Activated CD8-positive, alpha-beta T cell treated with anti-CD3 and anti-CD28 coated beads, Interleukin-2, amount 10 ng/mL, durations not matched to agents 7 days and 5 days (primary cell): ENCODE measurements around the gene CHID1. TPM values are rescaled to one million over a fixed set of nuclear protein-coding genes. Genes with fewer than 3 reads are reported as not detected.

Experiments used
- ATAC-seq: fragments of 150-1000 bp; cut with Tn5 transposase; one replicate; pipeline ENCODE4 v1.10.0; 2021; ENCODE audit warnings: moderate library complexity
- CTCF ChIA-PET: fragments of 350-600 bp; sonication (Branson Sonifier 250); formaldehyde crosslinking; loops from one replicate; lab custom pipeline; 2021; ENCODE audit warnings: antibody characterized with exemption; lab: Charles Lee
- POLR2A ChIA-PET: fragments of 350-600 bp; sonication (Branson Sonifier 250); formaldehyde crosslinking; loops from one replicate; lab custom pipeline; 2021; ENCODE audit warnings: antibody characterized with exemption; lab: Charles Lee
- DNase-seq: peaks from one replicate; pipeline ENCODE4 v3.0.0-alpha.2; 2020
- H3K27ac Mint-ChIP-seq: one replicate; pipeline ENCODE4 v1.8.0; 2021; ENCODE audit warnings: mild to moderate bottlenecking, mixed read lengths
- H3K27me3 Mint-ChIP-seq: one replicate; pipeline ENCODE4 v1.8.0; 2021; ENCODE audit warnings: low read depth, mixed read lengths
- H3K36me3 Mint-ChIP-seq: one replicate; pipeline ENCODE4 v1.8.0; 2021; ENCODE audit warnings: low read depth, mixed read lengths
- H3K4me1 Mint-ChIP-seq: one replicate; pipeline ENCODE4 v1.8.0; 2021; ENCODE audit warnings: low read depth, mixed read lengths
- H3K4me3 Mint-ChIP-seq: one replicate; pipeline ENCODE4 v1.8.0; 2021; ENCODE audit warnings: mild to moderate bottlenecking, mixed read lengths
- H3K9me3 Mint-ChIP-seq: one replicate; pipeline ENCODE4 v1.8.0; 2022; ENCODE audit warnings: mixed read lengths; ENCODE audit not compliant: insufficient read depth
- total RNA-seq, 2 experiments: library from RNA; stranded (reverse); gene quantifications; one replicate each; pipeline ENCODE4 v1.2.3, GENCODE V29; 2021

The CHID1 gene
- total RNA-seq, 2 experiments from 2014 or later = 46.1 to 48.4 TPM

DNA sequence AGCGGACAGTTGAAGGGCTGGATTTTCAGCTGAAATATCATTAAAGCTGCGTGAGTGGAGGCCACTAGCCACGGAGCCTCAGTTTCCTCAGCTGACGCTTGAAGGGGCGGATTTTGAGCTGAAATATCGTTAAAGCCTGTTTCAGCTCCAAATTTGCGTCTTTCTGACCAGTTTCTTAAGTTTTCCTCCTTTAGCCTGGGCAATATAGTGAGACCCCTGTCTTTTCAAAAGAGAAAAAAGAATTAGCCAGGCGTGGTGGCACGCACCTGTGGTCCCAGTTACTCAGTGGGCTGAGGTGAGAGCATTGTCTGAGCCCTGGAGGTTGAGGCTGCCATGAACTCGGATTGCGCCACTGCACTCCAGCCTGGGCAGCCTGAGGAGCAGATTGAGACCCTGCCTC, 18.8 kb upstream of the CHID1 start:
- DNase-seq (no peak), ATAC-seq (no peak)
- peaks cover 10% of the 10 kb centered on the region for H3K36me3 Mint-ChIP-seq
- ChIA-PET CTCF (interaction anchor here (0.8 to 2.0 kb wide), 2 partner anchors 69 to 121 kb away, joined by 3 to 7 read pairs; no protein-coding TSS in a partner anchor), POLR2A (no interaction called here)
- peaks cover 48% of the 10 kb centered on the region for H3K4me1 Mint-ChIP-seq
- H3K27me3 Mint-ChIP-seq = no peaks in the 10 kb centered on the region
- no peaks in the 10 kb centered on the region for H3K9me3 Mint-ChIP-seq
- H3K27ac Mint-ChIP-seq = no peak overlapping the region
- no peak overlapping the region for H3K4me3 Mint-ChIP-seq

DNA sequence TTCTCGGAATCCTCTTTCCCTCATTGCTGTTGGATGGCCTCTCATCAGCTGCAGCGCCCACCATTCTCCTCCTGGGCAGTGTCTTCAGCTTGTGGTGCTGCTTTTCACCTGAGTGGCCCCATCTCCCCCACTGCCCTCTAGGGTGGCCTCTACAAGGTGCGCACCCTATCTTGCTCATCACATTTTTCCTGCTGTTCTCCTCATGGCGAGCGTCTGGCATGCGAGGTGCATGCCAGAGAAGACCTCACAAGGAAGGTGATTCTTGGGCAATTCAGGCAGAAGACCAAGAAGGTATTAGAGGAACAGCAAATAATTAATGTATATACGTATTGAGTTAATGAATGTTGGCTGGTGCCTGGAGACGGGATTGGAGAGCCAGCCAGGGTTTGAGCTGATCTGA, 18.2 kb upstream of the CHID1 start:
- no peak for ATAC-seq
- CTCF ChIA-PET = interaction anchor here (1.1 to 2.0 kb wide), 2 partner anchors 9 to 122 kb away, joined by 3 to 7 read pairs; no protein-coding TSS in a partner anchor
- Mint-ChIP-seq H3K4me3 (no peak overlapping the region), H3K4me1 (peaks cover 47% of the 10 kb centered on the region), H3K27ac (no peak overlapping the region), H3K36me3 (peaks cover 10% of the 10 kb centered on the region), H3K27me3 (no peaks in the 10 kb centered on the region), H3K9me3 (no peaks in the 10 kb centered on the region)
- no peak for DNase-seq
- POLR2A ChIA-PET = no interaction called here

DNA sequence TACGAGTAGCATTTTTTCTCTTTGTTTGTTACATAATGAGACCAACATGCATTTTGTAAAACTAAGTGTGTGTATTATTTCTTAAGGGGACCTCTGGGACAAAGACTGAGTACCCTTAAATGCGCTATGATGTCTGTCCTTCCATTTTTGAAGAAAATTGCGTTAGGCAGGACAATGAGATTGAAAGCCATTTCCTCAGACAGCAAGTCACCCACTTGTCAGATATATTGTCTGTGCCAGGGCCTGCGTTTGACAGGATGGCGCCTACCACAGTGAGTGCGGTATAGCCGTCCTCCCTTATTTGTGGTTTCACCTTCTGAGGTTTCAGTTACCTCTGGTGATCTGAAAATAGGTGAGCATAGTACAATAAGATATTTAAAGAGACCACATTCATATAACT, 17.3 kb upstream of the CHID1 start:
- ATAC-seq (peak; percentile 54), DNase-seq (peak; percentile 71)
- POLR2A ChIA-PET = no interaction called here
- Mint-ChIP-seq H3K27me3 (no peaks in the 10 kb centered on the region), H3K4me3 (peak overlapping the region; percentile 78), H3K27ac (peak overlapping the region; percentile 75), H3K36me3 (peaks cover 10% of the 10 kb centered on the region), H3K9me3 (no peaks in the 10 kb centered on the region), H3K4me1 (peaks cover 41% of the 10 kb centered on the region)
- CTCF ChIA-PET = interaction anchor here (1.1 to 2.0 kb wide), 2 partner anchors 10 to 123 kb away, joined by 3 to 7 read pairs; no protein-coding TSS in a partner anchor

DNA sequence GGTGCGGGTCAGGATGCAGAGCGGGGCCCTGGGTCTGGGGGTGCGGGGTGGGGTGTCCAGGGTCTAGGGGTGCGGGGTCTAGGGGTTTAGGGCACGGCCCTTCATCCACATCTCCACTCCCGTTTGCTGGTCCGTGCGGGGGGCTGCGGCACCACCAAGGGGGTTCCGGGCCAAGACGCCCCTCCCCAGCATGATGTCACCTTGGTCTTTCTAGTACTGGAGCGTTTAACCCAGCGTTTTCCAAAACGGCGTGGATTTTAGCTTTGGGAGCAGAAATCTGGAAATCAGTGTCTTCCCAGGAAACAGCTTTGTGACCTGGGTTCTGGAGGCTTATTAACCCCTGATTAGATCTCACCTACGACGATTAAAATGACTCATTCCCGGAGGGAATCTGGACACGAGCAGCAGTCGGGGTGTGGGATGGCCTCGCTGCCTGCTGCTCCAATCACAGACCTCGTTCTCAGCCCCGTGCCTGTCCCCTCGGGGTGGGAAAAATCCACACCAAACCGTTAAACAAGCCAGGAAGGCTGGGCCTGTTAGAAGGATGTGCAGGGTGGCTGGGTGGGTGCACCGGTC, 15.8 kb upstream of the CHID1 start:
- POLR2A ChIA-PET = no interaction called here

DNA sequence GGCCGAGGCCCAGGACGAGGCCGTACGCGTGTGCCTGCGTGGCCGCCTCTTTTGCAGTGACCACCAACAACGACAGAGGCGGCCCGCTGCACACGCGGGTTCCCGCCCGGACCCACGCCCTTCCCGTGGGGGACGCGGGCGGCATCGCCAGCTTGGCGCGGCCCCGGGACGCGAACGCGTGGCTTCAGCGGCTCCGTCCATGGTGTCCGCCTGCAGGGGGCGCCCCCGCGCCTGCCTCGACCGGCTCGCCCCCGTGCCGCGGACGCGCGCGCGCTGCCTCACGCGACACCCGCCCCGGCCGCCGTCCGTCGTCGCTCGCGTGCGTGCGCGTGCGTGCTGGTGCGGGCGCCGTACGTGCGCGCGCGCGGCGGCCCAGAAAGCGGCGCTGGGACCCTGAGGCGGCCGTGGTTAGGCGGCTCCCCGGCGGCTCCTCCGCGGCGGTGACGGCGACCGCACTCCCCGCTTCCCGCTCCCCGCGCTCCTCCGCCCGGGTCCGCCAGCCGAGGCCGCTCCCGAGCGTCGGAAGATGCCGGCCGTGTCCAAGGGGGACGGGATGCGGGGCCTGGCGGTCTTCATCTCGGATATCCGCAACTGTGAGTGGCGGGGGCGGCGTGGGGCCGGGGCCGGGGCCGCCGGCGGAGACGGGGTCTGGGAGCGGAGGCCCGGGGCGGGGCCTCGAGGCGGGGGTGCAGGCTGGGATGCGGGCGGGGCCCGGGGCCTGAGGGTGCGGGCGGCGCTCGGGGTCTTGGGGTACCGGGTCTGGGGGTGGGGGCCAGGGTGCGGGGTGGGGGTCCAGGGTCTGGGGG, 15.1 kb upstream of the CHID1 start, which contains the start of gene AP2A2:
AP2A2 (plus strand) TSS at position 375 of the 806 bp plus-strand sequence; CDS start at position 527, 152 bp downstream.
- peak; percentile 89 for DNase-seq
- ChIA-PET CTCF (interaction anchor here (1.1 to 1.4 kb wide), 5 partner anchors 14 to 125 kb away, joined by 3 to 6 read pairs (median 4); partner anchors contain the start of gene CHID1), POLR2A (no interaction called here)
- ATAC-seq = peak; percentile 73
- H3K36me3 Mint-ChIP-seq = peaks cover 10% of the 10 kb centered on the region
- peak within 1 kb of the TSS; percentile 75 for H3K27ac Mint-ChIP-seq
- no peaks in the 10 kb centered on the region for H3K27me3 Mint-ChIP-seq
- H3K4me3 Mint-ChIP-seq = peak within 1 kb of the TSS; percentile 78
- H3K4me1 Mint-ChIP-seq = peaks cover 30% of the 10 kb centered on the region
- no peaks in the 10 kb centered on the region for H3K9me3 Mint-ChIP-seq

More for the DNA sequence above, 15.8 kb upstream of the CHID1 start:
- Mint-ChIP-seq H3K4me1 (peaks cover 36% of the 10 kb centered on the region), H3K36me3 (peaks cover 10% of the 10 kb centered on the region), H3K4me3 (peak overlapping the region; percentile 78), H3K9me3 (no peaks in the 10 kb centered on the region), H3K27me3 (no peaks in the 10 kb centered on the region), H3K27ac (peak overlapping the region; percentile 75)
- CTCF ChIA-PET = no interaction called here
- no peak for ATAC-seq
- DNase-seq = no peak

DNA sequence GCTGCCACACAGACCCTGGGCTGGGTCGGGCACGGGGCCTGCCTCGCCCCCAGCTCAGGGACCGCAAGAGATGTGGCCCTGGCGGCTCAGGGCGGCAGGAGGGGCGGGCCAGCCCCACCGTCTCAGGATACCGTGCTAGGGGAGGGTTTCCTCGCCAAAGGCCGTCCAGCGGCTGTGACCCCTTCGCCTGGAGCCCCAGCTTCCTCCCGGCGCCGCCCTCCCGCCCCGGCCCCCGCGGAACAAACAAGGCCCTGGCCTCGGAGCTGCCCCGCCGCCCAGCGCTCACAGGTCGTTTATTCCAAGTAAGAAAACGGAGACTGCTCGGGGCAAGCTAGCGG, 14.5 kb upstream of the CHID1 start:
- ATAC-seq (no peak), DNase-seq (no peak)
- ChIA-PET POLR2A (interaction anchor here (1.0 kb wide), 1 partner anchor 15 kb away, joined by 3 read pairs; the partner anchor contains the start of gene CHID1), CTCF (interaction anchor here (0.8 to 1.4 kb wide), 6 partner anchors 11 to 126 kb away, joined by 3 to 6 read pairs (median 4); partner anchors contain the start of gene CHID1)
- Mint-ChIP-seq H3K27me3 (no peaks in the 10 kb centered on the region), H3K36me3 (peaks cover 10% of the 10 kb centered on the region), H3K4me1 (peaks cover 30% of the 10 kb centered on the region), H3K27ac (no peak overlapping the region), H3K4me3 (no peak overlapping the region), H3K9me3 (no peaks in the 10 kb centered on the region)

DNA sequence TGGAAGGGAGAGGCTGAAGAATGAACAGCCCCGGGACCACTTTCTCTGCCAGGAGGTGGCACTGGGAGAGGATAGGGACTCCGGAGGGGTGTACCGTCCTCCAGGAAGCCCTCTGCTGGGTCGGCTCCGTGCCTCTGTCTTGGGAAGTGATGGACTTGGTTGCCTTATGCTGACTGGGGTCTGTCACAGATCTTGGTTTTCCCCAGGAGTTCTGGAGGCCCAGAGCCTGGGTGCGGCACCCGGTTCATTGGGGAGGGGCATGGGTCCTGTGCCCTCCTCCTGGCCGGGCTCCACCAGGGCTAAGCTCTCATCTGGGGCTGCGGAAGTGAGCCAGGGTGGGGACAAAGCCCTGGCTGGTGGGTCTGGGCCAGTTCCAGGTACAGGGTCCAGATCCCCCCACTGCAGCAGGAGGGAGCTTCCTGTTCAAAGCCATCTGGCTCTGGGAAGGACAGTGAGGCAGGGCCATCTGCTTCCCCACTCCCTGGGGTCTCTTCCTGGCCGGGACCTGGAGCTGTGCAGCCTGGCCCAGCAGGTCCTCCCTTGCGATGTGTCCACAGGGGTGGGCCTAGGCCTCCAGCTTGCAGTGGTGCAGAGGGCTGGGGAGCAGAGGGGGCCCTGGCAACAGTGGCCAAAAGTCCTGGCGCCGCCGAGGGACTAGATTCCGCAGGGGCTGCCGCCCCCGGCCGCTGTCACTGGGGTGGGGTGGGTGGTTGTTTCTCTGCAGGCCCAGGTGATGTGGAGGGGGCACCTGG, 14.0 kb upstream of the CHID1 start:
- H3K4me1 Mint-ChIP-seq = peaks cover 30% of the 10 kb centered on the region
- no peak for DNase-seq
- H3K9me3 Mint-ChIP-seq = no peaks in the 10 kb centered on the region
- CTCF ChIA-PET = interaction anchor here (0.8 to 1.4 kb wide), 6 partner anchors 11 to 127 kb away, joined by 3 to 6 read pairs (median 4); partner anchors contain the start of gene CHID1
- H3K36me3 Mint-ChIP-seq = peaks cover 10% of the 10 kb centered on the region
- no peaks in the 10 kb centered on the region for H3K27me3 Mint-ChIP-seq
- no peak overlapping the region for H3K4me3 Mint-ChIP-seq
- no peak overlapping the region for H3K27ac Mint-ChIP-seq
- no peak for ATAC-seq
- POLR2A ChIA-PET = interaction anchor here (1.0 kb wide), 1 partner anchor 14 kb away, joined by 3 read pairs; the partner anchor contains the start of gene CHID1

DNA sequence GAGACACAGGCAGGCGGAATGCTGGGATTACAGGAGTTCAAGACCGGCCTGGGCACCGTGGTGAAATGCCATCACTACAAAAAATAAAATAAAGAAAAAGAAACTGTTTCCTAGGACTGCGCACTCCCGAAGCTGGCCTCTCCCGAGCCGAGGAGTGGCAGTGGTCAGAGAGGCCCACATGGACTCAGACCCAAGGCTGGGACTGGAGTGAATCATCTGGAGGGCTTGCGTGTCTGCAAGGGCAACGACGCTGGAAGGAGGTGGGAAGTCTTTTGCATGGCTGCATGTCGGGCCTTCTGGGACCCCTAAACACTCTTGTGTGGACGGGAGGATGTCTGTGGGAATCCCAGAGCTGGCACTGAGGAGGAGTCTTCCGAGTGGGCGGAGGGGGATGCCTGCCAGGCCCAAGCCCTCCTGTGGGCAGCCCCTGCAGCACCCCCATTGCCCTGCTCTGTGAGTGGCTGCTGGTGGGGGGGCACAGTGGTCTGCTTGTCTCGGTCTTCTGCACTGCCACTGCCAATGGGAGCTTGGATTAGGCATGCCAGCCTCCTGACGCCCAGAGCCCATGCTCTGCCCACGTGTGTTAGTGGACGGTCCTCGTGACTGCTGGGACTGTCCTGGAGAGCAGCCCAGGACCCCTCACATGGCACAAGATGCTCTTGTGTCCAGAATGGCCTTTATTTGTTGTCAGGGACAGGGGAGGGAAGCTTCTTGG, 13.2 kb upstream of the CHID1 start:
- CTCF ChIA-PET = interaction anchor here (1.3 to 1.4 kb wide), 2 partner anchors 12 to 13 kb away, joined by 3 to 5 read pairs; partner anchors contain the start of gene CHID1
- Mint-ChIP-seq H3K4me3 (peak overlapping the region; percentile 5), H3K36me3 (peaks cover 10% of the 10 kb centered on the region), H3K9me3 (no peaks in the 10 kb centered on the region), H3K27me3 (no peaks in the 10 kb centered on the region), H3K27ac (no peak overlapping the region), H3K4me1 (peaks cover 30% of the 10 kb centered on the region)
- POLR2A ChIA-PET = interaction anchor here (1.0 kb wide), 1 partner anchor 14 kb away, joined by 3 read pairs; the partner anchor contains the start of gene CHID1
- no peak for ATAC-seq
- no peak for DNase-seq

DNA sequence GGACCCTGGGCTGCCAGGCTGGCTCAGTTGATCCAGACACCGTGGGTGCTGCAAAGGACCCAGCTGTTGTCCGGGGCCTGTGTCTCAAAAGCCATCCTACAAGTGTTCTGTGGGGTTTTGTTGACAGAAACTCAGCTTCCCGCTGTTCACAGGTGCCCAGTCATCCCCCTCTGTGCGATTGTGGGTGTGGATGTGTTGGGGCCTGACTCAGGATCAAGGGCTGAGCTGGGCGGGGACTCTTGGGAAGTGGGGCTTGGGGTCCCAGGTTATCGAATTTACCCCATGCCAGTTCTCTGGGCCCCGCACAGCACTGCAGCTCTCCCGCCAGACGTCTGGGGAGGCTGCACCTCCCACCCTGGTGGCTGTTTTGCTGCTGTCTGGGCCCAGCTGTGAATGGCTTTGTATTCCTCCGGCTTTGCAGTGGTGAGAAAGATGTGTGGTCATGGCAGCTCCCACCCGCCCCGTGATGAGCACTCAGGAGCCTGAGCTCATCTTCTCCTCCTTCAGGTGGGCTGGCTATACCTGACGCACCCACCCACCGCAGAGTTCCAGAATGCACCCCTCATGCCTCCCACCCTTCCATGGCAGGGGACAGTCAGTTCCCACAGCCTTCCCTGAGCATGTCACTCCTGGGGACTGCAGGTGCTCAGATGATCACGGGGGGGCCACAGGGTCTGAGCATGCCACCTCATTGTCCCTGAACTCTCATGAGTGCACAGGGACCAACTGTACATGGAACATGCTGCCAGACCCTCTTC, 11.5 kb upstream of the CHID1 start:
- no peak overlapping the region for H3K27ac Mint-ChIP-seq
- CTCF ChIA-PET = interaction anchor here (0.6 to 0.9 kb wide), 2 partner anchors 11 to 73 kb away, joined by 3 read pairs; partner anchors contain the start of gene CHID1
- ATAC-seq (no peak), DNase-seq (no peak)
- peaks cover 8% of the 10 kb centered on the region for H3K36me3 Mint-ChIP-seq
- H3K27me3 Mint-ChIP-seq = no peaks in the 10 kb centered on the region
- H3K4me1 Mint-ChIP-seq = peaks cover 12% of the 10 kb centered on the region
- no peaks in the 10 kb centered on the region for H3K9me3 Mint-ChIP-seq
- no peak overlapping the region for H3K4me3 Mint-ChIP-seq
- POLR2A ChIA-PET = interaction anchor here (0.9 kb wide), 1 partner anchor 11 kb away, joined by 5 read pairs; the partner anchor contains the start of gene CHID1

DNA sequence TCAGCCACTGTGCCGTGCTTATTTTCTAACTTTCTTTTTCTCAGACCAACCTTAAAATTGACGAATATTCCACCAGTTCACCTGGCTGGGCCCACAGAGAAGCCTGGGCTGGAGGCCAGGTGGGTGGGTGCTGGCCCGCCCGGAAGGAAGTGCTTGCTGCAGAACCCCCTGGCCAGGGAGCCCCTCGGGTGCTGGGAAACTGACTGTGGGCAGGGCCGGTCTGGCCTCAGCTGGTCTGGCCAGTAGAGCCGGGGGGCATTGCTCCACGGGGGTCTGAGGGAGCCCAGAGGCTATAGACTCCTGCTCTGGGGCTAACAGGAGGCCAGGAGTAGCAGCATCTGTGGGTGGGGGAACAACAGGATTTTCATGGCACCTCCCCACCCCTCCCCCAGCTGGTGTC, 6.8 kb upstream of the CHID1 start:
- Mint-ChIP-seq H3K36me3 (no peaks in the 10 kb centered on the region), H3K27ac (no peak overlapping the region), H3K4me3 (no peak overlapping the region), H3K4me1 (peaks cover 4% of the 10 kb centered on the region), H3K27me3 (no peaks in the 10 kb centered on the region), H3K9me3 (no peaks in the 10 kb centered on the region)
- ChIA-PET CTCF (no interaction called here), POLR2A (no interaction called here)
- no peak for DNase-seq
- ATAC-seq = no peak
